Endothelial cell (in vitro differentiated cells): ENCODE results near the gene OR4D1. TPM values are rescaled to one million over a fixed set of nuclear protein-coding genes. Genes with fewer than 3 reads are reported as not detected.

ENCODE experiments used
- DNase-seq: peaks from one replicate; pipeline ENCODE4 v3.0.0; 2021; ENCODE audit warnings: low spot score
- H3K27ac Mint-ChIP-seq: one replicate; pipeline ENCODE4 v1.8.0; 2021; ENCODE audit warnings: mixed read lengths, inconsistent platforms; ENCODE audit not compliant: unreplicated experiment
- H3K27me3 Mint-ChIP-seq: one replicate; pipeline ENCODE4 v1.8.0; 2021; ENCODE audit warnings: mild to moderate bottlenecking, moderate library complexity, mixed read lengths, inconsistent platforms; ENCODE audit not compliant: unreplicated experiment
- H3K36me3 Mint-ChIP-seq: one replicate; pipeline ENCODE4 v1.8.0; 2021; ENCODE audit warnings: mild to moderate bottlenecking, low read depth, mixed read lengths, inconsistent platforms; ENCODE audit not compliant: unreplicated experiment
- H3K4me1 Mint-ChIP-seq: one replicate; pipeline ENCODE4 v1.8.0; 2021; ENCODE audit warnings: mild to moderate bottlenecking, mixed read lengths, inconsistent platforms; ENCODE audit not compliant: unreplicated experiment
- H3K4me3 Mint-ChIP-seq: one replicate; pipeline ENCODE4 v1.8.0; 2021; ENCODE audit warnings: mild to moderate bottlenecking, mixed read lengths, inconsistent platforms; ENCODE audit not compliant: unreplicated experiment
- H3K9me3 Mint-ChIP-seq: one replicate; pipeline ENCODE4 v1.8.0; 2021; ENCODE audit warnings: mixed read lengths, inconsistent platforms; ENCODE audit not compliant: unreplicated experiment
- CTCF ChIP-seq: fragments of 200-600 bp; sonication (generic); IDR thresholded peaks from one replicate; pipeline ENCODE4 v1.5.0; 2021; ENCODE audit warnings: antibody characterized with exemption; ENCODE audit not compliant: unreplicated experiment
- total RNA-seq: library from RNA; stranded (reverse); fragmentation: NEBNext Ultra II Directional; extraction: Animal tissue kit (Norgen Biotek cat#: 25700); gene quantifications from one replicate; pipeline ENCODE4 v1.2.1, GENCODE V29; 2021; ENCODE audit not compliant: unreplicated experiment

The OR4D1 gene
- total RNA-seq, 1 donor from 2014 or later: not detected

GRCh38 chr17:58117382-58117781 is 30.8 kb upstream of the OR4D1 start:
- TF ChIP-seq CTCF: no peak
- no peak overlapping the region for H3K4me3 Mint-ChIP-seq
- no peaks in the 10 kb centered on the region for H3K4me1 Mint-ChIP-seq
- H3K36me3 Mint-ChIP-seq: no peaks in the 10 kb centered on the region
- H3K9me3 Mint-ChIP-seq: no peaks in the 10 kb centered on the region
- H3K27me3 Mint-ChIP-seq: peaks cover 4% of the 10 kb centered on the region
- no peak overlapping the region for H3K27ac Mint-ChIP-seq
- no peak for DNase-seq

GRCh38 chr17:58119491-58119890 is 28.7 kb upstream of the OR4D1 start:
- no peak for TF ChIP-seq CTCF
- Mint-ChIP-seq H3K4me1 (no peaks in the 10 kb centered on the region), H3K27me3 (peaks cover 4% of the 10 kb centered on the region), H3K4me3 (no peak overlapping the region), H3K9me3 (no peaks in the 10 kb centered on the region), H3K36me3 (no peaks in the 10 kb centered on the region), H3K27ac (no peak overlapping the region)
- no peak for DNase-seq

GRCh38 chr17:58120195-58120822 is 27.9 kb upstream of the OR4D1 start:
- Mint-ChIP-seq H3K36me3 (no peaks in the 10 kb centered on the region), H3K27me3 (peaks cover 4% of the 10 kb centered on the region), H3K9me3 (no peaks in the 10 kb centered on the region), H3K4me1 (no peaks in the 10 kb centered on the region), H3K27ac (no peak overlapping the region), H3K4me3 (no peak overlapping the region)
- no peak for TF ChIP-seq CTCF
- DNase-seq: peak; percentile 64

- no peak overlapping the region for H3K27ac Mint-ChIP-seq
- no peaks in the 10 kb centered on the region for H3K36me3 Mint-ChIP-seq
Measured at GRCh38 chr17:58121925-58122324, 26.3 kb upstream of the OR4D1 start.

More at GRCh38 chr17:58121925-58122324, 26.3 kb upstream of the OR4D1 start:
- no peak for TF ChIP-seq CTCF
- DNase-seq: no peak
- Mint-ChIP-seq H3K4me1 (no peaks in the 10 kb centered on the region), H3K9me3 (no peaks in the 10 kb centered on the region), H3K4me3 (no peak overlapping the region), H3K27me3 (peaks cover 4% of the 10 kb centered on the region)
